ENCODE results near the gene CACNA2D1.

Gene CACNA2D1

GRCh38 chr7:82081644-82082224 lies 361.8 kb downstream of the CACNA2D1 start:
- no peak for DNase-seq

DNA sequence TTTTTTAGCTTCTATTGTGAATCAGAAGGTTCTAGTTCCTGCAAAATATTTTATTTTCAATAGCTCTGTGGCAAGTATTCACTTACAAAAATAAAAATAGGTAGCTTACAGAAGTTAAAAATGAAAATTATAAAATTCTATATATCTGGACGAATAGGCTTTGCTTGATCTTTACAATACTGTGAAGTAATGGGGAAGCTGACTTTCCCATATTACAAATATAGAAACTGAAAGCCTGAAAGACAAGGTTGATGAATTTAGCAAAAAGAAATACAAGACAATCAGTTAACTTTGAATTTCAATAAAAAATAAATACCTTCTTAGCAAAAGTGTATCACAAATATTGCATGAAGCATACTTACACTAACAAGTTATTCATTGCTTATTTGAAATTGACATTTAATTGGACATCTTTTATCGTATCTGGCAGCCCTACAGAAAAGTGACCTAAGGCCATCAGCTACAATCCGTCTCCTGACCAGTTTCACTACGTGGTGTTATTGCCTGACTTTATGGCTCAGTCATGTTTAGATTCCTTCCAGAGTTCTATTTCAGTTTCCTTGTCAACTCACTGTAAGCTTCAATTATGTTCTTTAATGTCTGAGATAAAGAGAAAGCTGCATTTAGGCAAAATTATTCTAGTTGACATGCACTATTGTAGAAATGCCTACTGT lies 363.2 kb downstream of the CACNA2D1 start:
- no peak for DNase-seq

DNA sequence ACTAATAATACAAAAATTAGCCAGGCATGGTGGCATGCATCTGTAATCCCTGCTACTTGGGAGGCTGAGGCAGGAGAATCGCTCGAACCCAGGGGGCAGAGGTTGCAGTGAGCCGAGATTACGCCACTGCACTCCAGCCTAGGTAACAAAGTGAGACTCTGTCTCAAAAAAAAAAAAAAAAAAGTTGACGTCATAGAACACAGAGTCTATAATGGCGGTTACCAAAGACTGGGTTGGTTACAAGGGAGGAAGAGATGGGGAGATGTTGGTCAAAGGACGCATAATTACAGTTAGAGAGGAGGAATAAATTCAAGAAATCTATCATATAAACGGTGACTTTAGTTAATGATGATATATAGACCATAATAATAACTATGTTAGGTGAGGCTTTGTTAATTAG lies 364.1 kb downstream of the CACNA2D1 start:
- no peak for DNase-seq

DNA sequence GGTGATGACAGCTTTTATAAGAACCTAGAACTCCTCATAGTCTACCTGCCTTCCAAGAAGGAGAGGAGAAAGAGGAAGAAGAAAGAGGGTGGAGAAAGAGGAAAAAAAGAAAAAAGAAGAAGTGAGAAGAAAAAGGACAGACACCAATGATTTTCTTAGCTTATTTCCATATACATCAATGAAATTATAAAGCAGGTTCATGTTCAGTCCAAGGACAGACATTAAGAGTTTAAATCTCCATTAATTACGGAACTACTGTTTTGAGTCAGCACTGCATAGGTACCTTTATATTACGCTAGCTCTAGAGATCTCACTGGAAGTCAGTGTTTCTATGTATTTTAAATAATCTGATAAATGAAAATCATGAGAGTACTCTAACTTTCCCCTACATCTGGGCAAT lies 364.8 kb downstream of the CACNA2D1 start:
- no peak for DNase-seq

DNA sequence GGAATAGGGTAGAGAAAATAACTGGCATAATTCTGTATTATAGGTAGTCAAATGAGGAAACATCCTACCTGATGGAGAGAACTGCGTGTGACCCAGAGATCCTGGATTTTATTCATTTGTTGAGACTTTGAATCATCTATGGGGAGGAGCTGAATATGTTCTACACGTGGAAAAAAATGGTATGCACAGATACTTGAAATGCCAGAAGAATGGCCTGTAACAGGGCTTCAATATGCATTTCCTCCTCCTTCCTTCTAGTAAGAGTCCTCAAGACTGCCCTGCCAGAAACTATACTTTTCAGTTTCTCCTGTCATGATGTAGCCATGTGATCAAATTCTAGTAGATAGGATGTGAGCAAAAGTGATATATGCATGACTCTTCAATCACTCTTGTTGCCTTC lies 372.1 kb downstream of the CACNA2D1 start:
- DNase-seq: no peak

DNA sequence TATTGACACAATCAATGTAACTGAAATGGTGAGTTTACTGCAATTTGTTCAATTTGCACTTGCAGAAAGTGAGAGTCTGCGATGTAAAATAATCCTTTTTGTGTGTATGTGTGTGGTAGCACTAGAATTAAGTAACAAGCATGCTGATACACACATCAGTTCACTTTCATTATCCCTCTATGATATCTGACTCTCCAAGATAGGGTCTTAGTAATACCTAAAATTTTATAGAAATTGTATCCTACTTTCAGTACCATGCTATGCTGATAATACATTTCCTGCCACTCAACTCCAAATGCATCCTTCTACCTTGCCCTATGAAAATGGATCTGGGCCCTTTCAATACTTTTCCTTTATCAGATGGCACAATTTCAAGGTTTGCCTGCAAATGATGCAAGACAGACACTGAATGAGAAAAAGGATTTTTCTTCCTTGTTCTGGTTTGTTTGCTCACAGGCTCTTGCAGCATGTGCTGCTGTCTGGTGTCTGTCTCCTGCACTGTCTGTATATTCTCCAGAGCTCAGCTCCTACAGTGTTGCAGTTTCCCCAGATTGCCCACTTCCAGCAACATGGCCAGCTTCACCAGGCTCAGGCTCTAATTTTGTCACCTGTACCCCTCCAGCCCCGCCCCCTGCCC lies 375.8 kb downstream of the CACNA2D1 start:
- no peak for DNase-seq

DNA sequence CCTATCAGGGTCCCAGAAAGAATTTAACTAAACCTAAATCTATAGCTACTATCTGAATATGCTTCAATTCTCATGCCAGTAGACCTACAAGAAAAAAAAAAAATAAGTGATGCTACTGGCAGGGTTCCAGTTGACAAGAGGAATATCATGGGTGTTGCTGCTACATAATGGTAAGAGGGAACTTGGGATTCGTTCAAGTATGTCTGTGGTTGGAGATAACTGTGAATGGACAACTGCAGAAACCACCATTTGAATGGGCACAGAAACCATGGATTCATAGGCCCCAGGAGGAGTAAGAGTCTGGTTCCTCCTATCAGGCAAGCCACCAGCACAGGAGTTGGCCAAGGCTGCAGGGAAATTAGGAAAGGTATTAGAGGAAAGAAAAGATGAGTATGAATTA lies 386.1 kb downstream of the CACNA2D1 start:
- no peak for DNase-seq

GRCh38 chr7:82056282-82056681 lies 387.3 kb downstream of the CACNA2D1 start:
- DNase-seq: no peak

DNA sequence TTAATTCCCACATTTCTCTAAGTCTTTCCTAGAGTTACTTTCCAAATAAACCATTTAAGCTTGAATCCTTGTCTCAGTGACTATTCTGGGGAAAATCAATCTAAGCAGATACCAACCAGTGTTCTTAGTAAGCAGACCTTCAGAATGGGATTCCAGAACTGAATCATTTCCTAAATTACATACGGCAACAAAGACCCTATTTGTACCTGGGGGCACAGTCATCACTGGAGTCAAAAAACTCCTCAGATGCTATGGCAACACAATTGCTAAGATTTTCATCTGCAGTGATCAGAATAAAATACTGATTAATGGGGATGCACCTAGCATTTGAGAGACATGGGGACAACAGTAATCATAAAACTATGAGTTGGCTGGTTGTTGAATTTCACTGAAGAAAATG lies 389.0 kb downstream of the CACNA2D1 start:
- DNase-seq: no peak

DNA sequence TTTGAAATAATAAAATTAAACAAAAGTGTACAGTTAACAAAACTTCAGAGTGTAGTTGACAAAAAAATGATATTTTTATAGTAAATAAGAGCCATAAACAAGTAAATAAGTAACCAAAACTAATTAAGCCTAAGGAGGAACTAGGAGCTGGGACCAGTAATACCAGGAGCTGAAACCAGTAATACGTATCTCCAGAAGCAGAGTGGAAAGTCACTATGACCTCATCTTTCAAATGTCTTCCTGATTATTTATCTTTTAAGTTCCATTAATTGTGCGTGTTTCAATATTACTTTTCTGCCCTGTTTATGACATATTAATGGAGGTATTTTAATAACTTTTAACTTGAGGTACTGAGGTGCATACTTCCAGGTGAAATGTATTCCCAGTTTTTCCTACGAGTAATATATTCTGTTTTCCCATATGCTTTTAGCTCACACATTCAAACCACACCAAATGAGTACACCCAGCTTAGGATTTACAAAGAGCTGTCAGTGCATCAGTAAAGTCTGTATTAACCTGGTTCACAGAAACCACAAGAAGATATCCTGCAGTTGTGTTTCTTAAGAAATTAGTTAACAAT lies 390.0 kb downstream of the CACNA2D1 start:
- DNase-seq: no peak

DNA sequence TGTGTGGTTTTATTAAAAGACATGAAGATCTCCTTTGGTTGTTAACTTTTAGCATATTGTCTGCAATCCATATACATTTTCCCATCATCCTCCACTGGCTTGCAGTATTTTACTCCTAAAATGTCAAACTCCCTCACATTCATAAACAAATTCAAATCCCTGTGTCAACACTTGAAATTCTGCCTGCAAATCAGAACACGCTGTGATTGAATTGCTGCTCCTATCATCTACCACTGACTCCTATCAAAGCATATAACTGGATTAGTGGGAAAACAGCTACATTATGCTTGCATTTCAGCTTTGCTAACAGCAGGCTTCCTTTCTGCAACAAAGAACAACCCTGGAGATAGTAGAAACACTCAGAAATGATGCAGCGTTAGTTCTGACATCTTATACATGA lies 392.0 kb downstream of the CACNA2D1 start:
- DNase-seq: no peak

- DNase-seq: no peak
These were observed 392.8 kb downstream of the CACNA2D1 start for GRCh38 chr7:82050792-82051191.

GRCh38 chr7:82049891-82050533 lies 393.6 kb downstream of the CACNA2D1 start:
- DNase-seq: no peak

GRCh38 chr7:82049442-82049841 lies 394.1 kb downstream of the CACNA2D1 start:
- DNase-seq: no peak

- peak; percentile 17 for DNase-seq
These were observed 399.0 kb downstream of the CACNA2D1 start for GRCh38 chr7:82044497-82045080.

- no peak for DNase-seq
These were observed 404.0 kb downstream of the CACNA2D1 start for GRCh38 chr7:82039621-82040020.

- no peak for DNase-seq
These were observed 407.3 kb downstream of the CACNA2D1 start for GRCh38 chr7:82036146-82036886.

DNA sequence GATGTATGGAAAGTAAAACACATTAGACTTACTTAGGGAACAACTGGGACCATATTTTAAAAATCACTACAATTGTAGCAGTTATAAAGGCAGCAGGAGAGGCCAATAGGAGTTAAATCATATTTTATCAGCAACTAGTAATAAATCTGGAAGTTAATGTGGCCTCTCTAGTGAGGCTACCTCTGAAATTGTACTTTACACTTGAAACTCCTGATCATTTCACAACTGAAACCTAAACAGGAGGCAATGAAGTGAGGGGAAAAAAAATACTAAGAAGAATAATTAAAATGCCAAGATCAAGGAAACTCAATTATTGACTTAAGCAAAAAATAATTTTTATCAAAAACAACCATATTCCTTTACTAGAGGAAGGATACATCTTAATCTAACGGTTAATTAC lies 408.1 kb downstream of the CACNA2D1 start:
- no peak for DNase-seq

GRCh38 chr7:82032901-82033300 lies 410.7 kb downstream of the CACNA2D1 start:
- no peak for DNase-seq

DNA sequence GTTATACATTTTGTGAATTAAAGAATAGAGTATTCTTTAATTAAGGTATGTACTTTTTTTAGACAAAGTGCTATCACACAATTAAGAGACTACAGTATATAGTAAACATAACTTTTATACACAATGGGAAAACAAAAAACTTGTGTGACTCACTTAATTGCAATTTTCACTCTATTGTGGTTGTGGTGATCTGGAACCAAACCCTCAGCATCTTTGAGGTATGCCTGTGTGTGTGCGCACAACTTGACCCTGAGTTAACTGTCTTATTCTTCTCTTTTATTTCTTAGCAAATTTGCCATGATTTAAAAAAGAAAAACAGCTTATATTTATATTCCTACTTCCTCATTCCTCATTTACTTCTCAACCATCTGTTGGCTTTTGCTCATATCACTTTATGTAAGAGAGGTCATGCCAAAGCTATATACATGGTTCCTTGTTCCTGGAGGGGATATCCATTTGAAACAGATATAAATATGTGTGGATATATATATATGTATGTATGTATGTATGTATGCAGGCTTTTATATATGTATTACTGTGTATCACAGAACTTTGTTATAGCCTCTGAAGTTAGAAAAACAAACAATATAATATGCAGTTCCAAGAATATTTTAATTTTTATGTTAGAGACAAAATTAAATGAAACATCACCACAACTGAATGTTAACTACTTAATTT lies 414.2 kb downstream of the CACNA2D1 start:
- no peak for DNase-seq

- DNase-seq: no peak
These were observed 415.5 kb downstream of the CACNA2D1 start for GRCh38 chr7:82028097-82028496.

GRCh38 chr7:82021713-82022112 lies 421.9 kb downstream of the CACNA2D1 start:
- no peak for DNase-seq
